Measurements from ENCODE around the gene TBCC.

The TBCC gene

GRCh38 chr6:42727627-42728026 is 18.3 kb downstream of the TBCC start:
- no peaks in the 10 kb centered on the region for H3K36me3 ChIP-seq (ENCODE audit: control insufficient read depth, insufficient read depth, low read length)
- H3K27me3 ChIP-seq (ENCODE audit: control insufficient read depth, insufficient read depth, low read length): no peaks in the 10 kb centered on the region
- no peak overlapping the region for H3K9ac ChIP-seq (ENCODE audit: low read length)
- H3K9me3 ChIP-seq (ENCODE audit: control insufficient read depth, insufficient read depth, low read depth, low read length): peaks cover 3% of the 10 kb centered on the region; the same call in 1 of the 2 replicates
- H3K4me3 ChIP-seq (ENCODE audit: low read depth, low read length): no peak overlapping the region
- no peak overlapping the region for H3K27ac ChIP-seq (ENCODE audit: low read depth, low read length)
- peaks cover 5% of the 10 kb centered on the region; the same call in 1 of the 2 replicates for H3K4me1 ChIP-seq (ENCODE audit: control insufficient read depth, insufficient read depth, low read length)

GRCh38 chr6:42727087-42727611 is 18.8 kb downstream of the TBCC start:
- Histone ChIP-seq H3K9ac (ENCODE audit: low read length) (no peak overlapping the region), H3K4me3 (ENCODE audit: low read depth, low read length) (no peak overlapping the region), H3K27ac (ENCODE audit: low read depth, low read length) (no peak overlapping the region), H3K36me3 (ENCODE audit: control insufficient read depth, insufficient read depth, low read length) (no peaks in the 10 kb centered on the region), H3K9me3 (ENCODE audit: control insufficient read depth, insufficient read depth, low read depth, low read length) (no peaks in the 10 kb centered on the region), H3K27me3 (ENCODE audit: control insufficient read depth, insufficient read depth, low read length) (no peaks in the 10 kb centered on the region), H3K4me1 (ENCODE audit: control insufficient read depth, insufficient read depth, low read length) (peaks cover 5% of the 10 kb centered on the region; the same call in 1 of the 2 replicates)

GRCh38 chr6:42726485-42727086 is 19.3 kb downstream of the TBCC start:
- no peak overlapping the region for H3K27ac ChIP-seq (ENCODE audit: low read depth, low read length)
- H3K9ac ChIP-seq (ENCODE audit: low read length): no peak overlapping the region
- H3K4me3 ChIP-seq (ENCODE audit: low read depth, low read length): no peak overlapping the region

GRCh38 chr6:42726026-42726425 is 19.9 kb downstream of the TBCC start:
- Histone ChIP-seq H3K9me3 (ENCODE audit: control insufficient read depth, insufficient read depth, low read depth, low read length) (no peaks in the 10 kb centered on the region), H3K27me3 (ENCODE audit: control insufficient read depth, insufficient read depth, low read length) (no peaks in the 10 kb centered on the region), H3K4me3 (ENCODE audit: low read depth, low read length) (no peak overlapping the region), H3K9ac (ENCODE audit: low read length) (no peak overlapping the region), H3K36me3 (ENCODE audit: control insufficient read depth, insufficient read depth, low read length) (no peaks in the 10 kb centered on the region), H3K4me1 (ENCODE audit: control insufficient read depth, insufficient read depth, low read length) (peaks cover 5% of the 10 kb centered on the region; the same call in 1 of the 2 replicates), H3K27ac (ENCODE audit: low read depth, low read length) (no peak overlapping the region)

More at GRCh38 chr6:42726485-42727086, 19.3 kb downstream of the TBCC start:
- H3K27me3 ChIP-seq (ENCODE audit: control insufficient read depth, insufficient read depth, low read length): no peaks in the 10 kb centered on the region
- H3K36me3 ChIP-seq (ENCODE audit: control insufficient read depth, insufficient read depth, low read length): no peaks in the 10 kb centered on the region
- H3K9me3 ChIP-seq (ENCODE audit: control insufficient read depth, insufficient read depth, low read depth, low read length): no peaks in the 10 kb centered on the region
- H3K4me1 ChIP-seq (ENCODE audit: control insufficient read depth, insufficient read depth, low read length): peaks cover 5% of the 10 kb centered on the region; the same call in 1 of the 2 replicates

- Histone ChIP-seq H3K27ac (ENCODE audit: low read depth, low read length) (no peak overlapping the region), H3K27me3 (ENCODE audit: control insufficient read depth, insufficient read depth, low read length) (no peaks in the 10 kb centered on the region), H3K9ac (ENCODE audit: low read length) (no peak overlapping the region), H3K36me3 (ENCODE audit: control insufficient read depth, insufficient read depth, low read length) (no peaks in the 10 kb centered on the region), H3K4me1 (ENCODE audit: control insufficient read depth, insufficient read depth, low read length) (peaks cover 7% of the 10 kb centered on the region; the same call in 1 of the 2 replicates), H3K4me3 (ENCODE audit: low read depth, low read length) (no peak overlapping the region), H3K9me3 (ENCODE audit: control insufficient read depth, insufficient read depth, low read depth, low read length) (no peaks in the 10 kb centered on the region)
Measured at GRCh38 chr6:42724825-42725224, 21.1 kb downstream of the TBCC start.

- Histone ChIP-seq H3K27me3 (ENCODE audit: control insufficient read depth, insufficient read depth, low read length) (no peaks in the 10 kb centered on the region), H3K9me3 (ENCODE audit: control insufficient read depth, insufficient read depth, low read depth, low read length) (no peaks in the 10 kb centered on the region), H3K36me3 (ENCODE audit: control insufficient read depth, insufficient read depth, low read length) (no peaks in the 10 kb centered on the region), H3K9ac (ENCODE audit: low read length) (no peak within 1 kb of the TSS), H3K4me1 (ENCODE audit: control insufficient read depth, insufficient read depth, low read length) (peaks cover 7% of the 10 kb centered on the region; the same call in 1 of the 2 replicates), H3K4me3 (ENCODE audit: low read depth, low read length) (no peak within 1 kb of the TSS), H3K27ac (ENCODE audit: low read depth, low read length) (no peak within 1 kb of the TSS)
Measured at GRCh38 chr6:42722497-42722896, 23.4 kb downstream of the TBCC start, which contains the start of gene PRPH2. TSS of gene PRPH2 (minus strand) at chr6:42722597. CDS start at chr6:42722334, 263 bp downstream.

- no peaks in the 10 kb centered on the region for H3K36me3 ChIP-seq (ENCODE audit: control insufficient read depth, insufficient read depth, low read length)
- no peak overlapping the region for H3K27ac ChIP-seq (ENCODE audit: low read depth, low read length)
- H3K9ac ChIP-seq (ENCODE audit: low read length): no peak overlapping the region
- H3K4me1 ChIP-seq (ENCODE audit: control insufficient read depth, insufficient read depth, low read length): 0 out of 2 replicates have a peak, but pooled peaks cover 2% of the 10 kb centered on the region
- H3K27me3 ChIP-seq (ENCODE audit: control insufficient read depth, insufficient read depth, low read length): no peaks in the 10 kb centered on the region
- H3K9me3 ChIP-seq (ENCODE audit: control insufficient read depth, insufficient read depth, low read depth, low read length): no peaks in the 10 kb centered on the region
- no peak overlapping the region for H3K4me3 ChIP-seq (ENCODE audit: low read depth, low read length)
Measured at GRCh38 chr6:42720739-42721138, 25.2 kb downstream of the TBCC start.

GRCh38 chr6:42715871-42716270 is 30.0 kb downstream of the TBCC start:
- no peak overlapping the region for H3K4me3 ChIP-seq (ENCODE audit: low read depth, low read length)
- H3K9me3 ChIP-seq (ENCODE audit: control insufficient read depth, insufficient read depth, low read depth, low read length): peaks cover 10% of the 10 kb centered on the region
- 0 out of 2 replicates have a peak, but pooled peaks cover 2% of the 10 kb centered on the region for H3K4me1 ChIP-seq (ENCODE audit: control insufficient read depth, insufficient read depth, low read length)
- H3K36me3 ChIP-seq (ENCODE audit: control insufficient read depth, insufficient read depth, low read length): no peaks in the 10 kb centered on the region
- H3K9ac ChIP-seq (ENCODE audit: low read length): no peak overlapping the region
- H3K27me3 ChIP-seq (ENCODE audit: control insufficient read depth, insufficient read depth, low read length): no peaks in the 10 kb centered on the region
- H3K27ac ChIP-seq (ENCODE audit: low read depth, low read length): no peak overlapping the region

- H3K9ac ChIP-seq (ENCODE audit: low read length): no peak overlapping the region
- no peak overlapping the region for H3K27ac ChIP-seq (ENCODE audit: low read depth, low read length)
- H3K4me1 ChIP-seq (ENCODE audit: control insufficient read depth, insufficient read depth, low read length): peaks cover 5% of the 10 kb centered on the region
- no peaks in the 10 kb centered on the region for H3K36me3 ChIP-seq (ENCODE audit: control insufficient read depth, insufficient read depth, low read length)
- no peak overlapping the region for H3K4me3 ChIP-seq (ENCODE audit: low read depth, low read length)
- peaks cover 10% of the 10 kb centered on the region for H3K9me3 ChIP-seq (ENCODE audit: control insufficient read depth, insufficient read depth, low read depth, low read length)
- no peaks in the 10 kb centered on the region for H3K27me3 ChIP-seq (ENCODE audit: control insufficient read depth, insufficient read depth, low read length)
Measured at GRCh38 chr6:42714098-42714761, 31.7 kb downstream of the TBCC start.

GRCh38 chr6:42711930-42712329 is 34.0 kb downstream of the TBCC start:
- Histone ChIP-seq H3K27ac (ENCODE audit: low read depth, low read length) (no peak overlapping the region), H3K4me3 (ENCODE audit: low read depth, low read length) (no peak overlapping the region), H3K4me1 (ENCODE audit: control insufficient read depth, insufficient read depth, low read length) (peaks cover 5% of the 10 kb centered on the region), H3K36me3 (ENCODE audit: control insufficient read depth, insufficient read depth, low read length) (no peaks in the 10 kb centered on the region), H3K9me3 (ENCODE audit: control insufficient read depth, insufficient read depth, low read depth, low read length) (peaks cover 10% of the 10 kb centered on the region), H3K9ac (ENCODE audit: low read length) (no peak overlapping the region), H3K27me3 (ENCODE audit: control insufficient read depth, insufficient read depth, low read length) (no peaks in the 10 kb centered on the region)

- Histone ChIP-seq H3K27me3 (ENCODE audit: control insufficient read depth, insufficient read depth, low read length) (no peaks in the 10 kb centered on the region), H3K4me1 (ENCODE audit: control insufficient read depth, insufficient read depth, low read length) (peaks cover 5% of the 10 kb centered on the region), H3K9me3 (ENCODE audit: control insufficient read depth, insufficient read depth, low read depth, low read length) (peaks cover 10% of the 10 kb centered on the region), H3K27ac (ENCODE audit: low read depth, low read length) (no peak overlapping the region), H3K4me3 (ENCODE audit: low read depth, low read length) (no peak overlapping the region), H3K9ac (ENCODE audit: low read length) (no peak overlapping the region), H3K36me3 (ENCODE audit: control insufficient read depth, insufficient read depth, low read length) (no peaks in the 10 kb centered on the region)
Measured at GRCh38 chr6:42710316-42710715, 35.6 kb downstream of the TBCC start.
